ENCODE data around the gene PAIP2.

DNA sequence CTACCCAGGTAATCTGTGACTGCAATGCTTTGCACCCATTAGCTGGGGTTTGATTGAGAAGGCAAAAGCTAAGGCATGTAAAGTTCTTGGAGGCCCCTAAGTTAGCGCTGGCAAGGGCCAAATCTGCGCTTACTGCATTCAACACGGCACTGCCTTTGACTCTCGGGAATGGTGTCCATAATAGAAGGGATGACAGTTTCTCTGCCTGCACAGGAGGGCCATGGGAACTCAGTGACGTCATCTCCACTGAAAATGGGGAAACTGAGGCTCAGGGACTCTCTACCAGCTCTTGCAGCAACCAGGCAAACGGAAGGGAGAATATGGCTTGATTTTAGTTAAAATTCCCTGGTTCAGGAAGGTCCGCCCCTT lies 61.7 kb downstream of the PAIP2 start:
- no peak for TF ChIP-seq CTCF (IDR thresholded peaks at IDR 0.05)
- no peak for TF ChIP-seq POLR2A (IDR thresholded peaks at IDR 0.05)
